HepG2 (cell line): Measurements from ENCODE around the gene ZNF740. TPM values are rescaled to one million over a fixed set of nuclear protein-coding genes. Genes with fewer than 3 reads are reported as not detected.
A peak's percentile ranks its signal among the peaks of the same experiment; 100 is the strongest.

Experiments used
- BRCA1 ChIP-seq: sonication (generic); formaldehyde crosslinking; IDR thresholded peaks from 2 replicates; pipeline ENCODE4 v1.4.0; 2020; ENCODE audit warnings: missing genetic modification reagents
- CREB1 ChIP-seq, 2 experiments: fragments of 450-650 bp in 1 of 2; IDR thresholded peaks; 2 replicates each; pipeline ENCODE4 v1.6.1; 2016 to 2017; ENCODE audit warnings: control low read depth in 1 of 2, mild to moderate bottlenecking in 1 of 2, missing compliant biosample characterization in 1 of 2, missing genetic modification characterization in 1 of 2
- E2F1 ChIP-seq: sonication (generic); formaldehyde crosslinking; IDR thresholded peaks from 2 replicates; pipeline ENCODE4 v1.5.0; 2020; ENCODE audit warnings: missing genetic modification reagents
- FOXO1 ChIP-seq: sonication (generic); formaldehyde crosslinking; IDR thresholded peaks from 2 replicates; pipeline ENCODE4 v1.4.0; 2020; ENCODE audit warnings: missing genetic modification reagents
- HINFP ChIP-seq: sonication (generic); formaldehyde crosslinking; IDR thresholded peaks from 2 replicates; pipeline ENCODE4 v1.4.0; 2020; ENCODE audit warnings: low read depth, mild to moderate bottlenecking, missing genetic modification reagents
- KLF11 ChIP-seq: IDR thresholded peaks from 2 replicates; pipeline ENCODE4 v1.6.1; 2016; ENCODE audit warnings: missing compliant biosample characterization
- MED13 ChIP-seq: sonication (generic); formaldehyde crosslinking; IDR thresholded peaks from 2 replicates; pipeline ENCODE4 v1.5.0; 2020; ENCODE audit warnings: missing genetic modification reagents
- PHF20 ChIP-seq: sonication (generic); formaldehyde crosslinking; IDR thresholded peaks from 2 replicates; pipeline ENCODE4 v1.5.0; 2020; ENCODE audit warnings: mild to moderate bottlenecking, missing genetic modification reagents
- SP2 ChIP-seq: sonication (generic); formaldehyde crosslinking; IDR thresholded peaks from 2 replicates; pipeline ENCODE4 v1.5.1; 2020; ENCODE audit warnings: mild to moderate bottlenecking, missing genetic modification reagents
- TOPORS ChIP-seq: sonication (generic); formaldehyde crosslinking; IDR thresholded peaks from 2 replicates; pipeline ENCODE4 v1.8.0; 2023; ENCODE audit warnings: mild to moderate bottlenecking, missing genetic modification reagents
- YY1 ChIP-seq: IDR thresholded peaks from 2 replicates; pipeline ENCODE4 v1.6.1; 2011; ENCODE audit warnings: low read length, low read depth, moderate library complexity, mild to moderate bottlenecking; ENCODE audit not compliant: insufficient read depth, insufficient replicate concordance
- ZBTB46 ChIP-seq: sonication (generic); formaldehyde crosslinking; IDR thresholded peaks from 2 replicates; pipeline ENCODE4 v1.4.0; 2020; ENCODE audit warnings: mild to moderate bottlenecking, missing genetic modification reagents, borderline replicate concordance
- ZC3H4 ChIP-seq: sonication (generic); formaldehyde crosslinking; IDR thresholded peaks from 2 replicates; pipeline ENCODE4 v1.4.0; 2020; ENCODE audit warnings: missing genetic modification reagents, borderline replicate concordance
- ZFP82 ChIP-seq: sonication (generic); formaldehyde crosslinking; IDR thresholded peaks from 2 replicates; pipeline ENCODE4 v1.5.1; 2020; ENCODE audit warnings: mild to moderate bottlenecking, missing genetic modification reagents, borderline replicate concordance
- ZMYM4 ChIP-seq: sonication (generic); formaldehyde crosslinking; IDR thresholded peaks from 2 replicates; pipeline ENCODE4 v1.8.1; 2023; ENCODE audit warnings: mild to moderate bottlenecking, missing genetic modification reagents
- ZNF17 ChIP-seq: sonication (generic); formaldehyde crosslinking; IDR thresholded peaks from 2 replicates; pipeline ENCODE4 v1.5.0; 2020; ENCODE audit warnings: mild to moderate bottlenecking, missing genetic modification reagents
- ZNF260 ChIP-seq: sonication (generic); formaldehyde crosslinking; IDR thresholded peaks from 2 replicates; pipeline ENCODE4 v1.4.0; 2020; ENCODE audit warnings: missing genetic modification reagents, low read depth, mild to moderate bottlenecking, borderline replicate concordance
- ZNF296 ChIP-seq: sonication (generic); formaldehyde crosslinking; conservative IDR thresholded peaks from 2 replicates; pipeline ENCODE4 v1.5.0; 2020; ENCODE audit warnings: mild to moderate bottlenecking, missing genetic modification reagents
- ZNF549 ChIP-seq: sonication (generic); formaldehyde crosslinking; IDR thresholded peaks from 2 replicates; pipeline ENCODE4 v1.5.0; 2020; ENCODE audit warnings: missing genetic modification reagents
- ZNF652 ChIP-seq: IDR thresholded peaks from 2 replicates; pipeline ENCODE4 v1.6.1; 2016; ENCODE audit warnings: low read depth, borderline replicate concordance
- ZSCAN25 ChIP-seq: sonication (generic); formaldehyde crosslinking; IDR thresholded peaks from 2 replicates; pipeline ENCODE4 v1.8.0; 2022; ENCODE audit warnings: mild to moderate bottlenecking, missing genetic modification reagents
- polyA plus RNA-seq, 8 experiments: library from polyadenylated mRNA; depleted of rRNA in 3 of 8; stranded (reverse) in 7 of 8; unstranded in 1 of 8; fragments of >200 nt; fragmentation: Illumina TruSeq in 4 of 8; extraction: Trizol in 4 of 8; gene quantifications; 2 replicates each; pipeline versions ENCODE4 v1.2.1 to v1.2.3, GENCODE V29; 2011 to 2016; ENCODE audit warnings: low read depth in 4 of 8, missing spikeins in 1 of 8, mixed read lengths in 1 of 8; ENCODE audit not compliant: insufficient read depth in 1 of 8
- total RNA-seq, 5 experiments: library from RNA; depleted of rRNA; stranded (reverse); fragments of >200 nt; fragmentation: Illumina TruSeq; extraction: Trizol; gene quantifications; 2 replicates each; pipeline ENCODE4 v1.2.3, GENCODE V29; 2016; ENCODE audit warnings: low read depth in 1 of 5
- TF ChIP-seq, protein P1 (sequence below): sonication (generic); formaldehyde crosslinking; conservative IDR thresholded peaks from 2 replicates; pipeline ENCODE4 v1.5.0; 2020; ENCODE audit warnings: missing genetic modification reagents
- TF ChIP-seq, protein P2 (sequence below): sonication (generic); formaldehyde crosslinking; IDR thresholded peaks from 2 replicates; pipeline ENCODE4 v1.8.1; 2023; ENCODE audit warnings: missing genetic modification reagents, mild to moderate bottlenecking, borderline replicate concordance
- TF ChIP-seq, protein P3 (sequence below): sonication (generic); formaldehyde crosslinking; IDR thresholded peaks from 2 replicates; pipeline ENCODE4 v1.4.0; 2020; ENCODE audit warnings: mild to moderate bottlenecking, missing genetic modification reagents

Gene ZNF740
- total and polyA plus RNA-seq, 2 of the 13 experiments (the other 11 are each of a cell fraction or from before 2014, with no cell fraction given): 16.9 to 19.0 TPM

DNA sequence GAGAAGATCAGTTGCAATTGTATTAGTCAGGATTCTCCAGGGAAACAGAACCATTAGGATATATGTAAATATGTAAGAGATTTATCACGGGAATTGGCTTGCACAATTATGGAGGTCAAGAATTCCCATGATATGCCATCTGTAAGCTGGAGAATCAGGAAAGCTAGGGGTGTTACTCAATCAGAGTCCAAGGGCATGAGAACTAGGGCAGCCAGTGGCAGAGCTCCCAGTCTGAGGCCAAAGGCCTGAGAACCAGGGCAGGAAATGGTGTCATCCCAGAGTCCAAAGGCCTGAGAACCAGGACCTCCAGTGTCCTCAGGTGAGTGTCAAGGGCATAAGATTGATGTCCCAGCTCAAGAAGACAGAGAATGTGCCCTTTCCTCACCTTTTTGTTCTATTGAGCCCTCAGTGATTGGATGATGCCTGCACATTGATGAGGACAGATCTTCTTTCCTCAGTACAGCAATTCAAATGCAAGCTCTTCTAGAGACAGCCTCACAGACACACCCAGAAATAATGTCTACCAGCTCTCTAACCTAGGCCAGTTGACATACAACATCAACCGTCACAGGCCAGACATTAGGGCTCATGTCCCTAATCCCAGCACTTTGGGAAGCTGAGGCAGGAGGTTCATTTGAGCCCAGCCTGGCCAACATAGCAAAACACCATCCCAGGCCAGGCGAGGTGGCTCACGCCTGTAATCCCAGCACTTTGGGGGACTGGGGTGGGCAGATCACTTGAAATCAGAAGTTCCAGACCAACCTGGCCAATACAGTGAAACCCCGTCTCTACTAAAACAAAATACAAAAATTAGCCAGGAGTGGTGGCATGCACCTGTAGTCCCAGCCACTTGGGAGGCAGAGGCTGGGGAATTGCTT lies 34.9 kb upstream of the ZNF740 start (continued):
- TF ChIP-seq, protein P1, sequence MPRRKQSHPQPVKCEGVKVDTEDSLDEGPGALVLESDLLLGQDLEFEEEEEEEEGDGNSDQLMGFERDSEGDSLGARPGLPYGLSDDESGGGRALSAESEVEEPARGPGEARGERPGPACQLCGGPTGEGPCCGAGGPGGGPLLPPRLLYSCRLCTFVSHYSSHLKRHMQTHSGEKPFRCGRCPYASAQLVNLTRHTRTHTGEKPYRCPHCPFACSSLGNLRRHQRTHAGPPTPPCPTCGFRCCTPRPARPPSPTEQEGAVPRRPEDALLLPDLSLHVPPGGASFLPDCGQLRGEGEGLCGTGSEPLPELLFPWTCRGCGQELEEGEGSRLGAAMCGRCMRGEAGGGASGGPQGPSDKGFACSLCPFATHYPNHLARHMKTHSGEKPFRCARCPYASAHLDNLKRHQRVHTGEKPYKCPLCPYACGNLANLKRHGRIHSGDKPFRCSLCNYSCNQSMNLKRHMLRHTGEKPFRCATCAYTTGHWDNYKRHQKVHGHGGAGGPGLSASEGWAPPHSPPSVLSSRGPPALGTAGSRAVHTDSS (CRISPR knock-in tag): no peak
- TF ChIP-seq ZNF17 (CRISPR knock-in tag) (no peak), ZNF260 (CRISPR knock-in tag) (no peak), PHF20 (CRISPR knock-in tag) (no peak), HINFP (no peak), ZC3H4 (CRISPR knock-in tag) (no peak), ZMYM4 (CRISPR knock-in tag) (peak; percentile 36; the same call in 1 of the 2 replicates), ZSCAN25 (CRISPR knock-in tag) (no peak), ZNF652 (peak; percentile 63; the same call in 1 of the 2 replicates), ZFP82 (CRISPR knock-in tag) (no peak), TOPORS (CRISPR knock-in tag) (no peak), KLF11 (no peak), SP2 (CRISPR knock-in tag) (no peak), YY1 (no peak), ZNF549 (CRISPR knock-in tag) (no peak), BRCA1 (CRISPR knock-in tag) (no peak), FOXO1 (CRISPR knock-in tag) (peak; percentile 48; the same call in 1 of the 2 replicates), MED13 (CRISPR knock-in tag) (no peak), E2F1 (CRISPR knock-in tag) (no peak), ZBTB46 (CRISPR knock-in tag) (no peak), CREB1 (IDR thresholded peaks at IDR 0.05) (no peak), CREB1 (CRISPR knock-in tag; IDR thresholded peaks at IDR 0.05) (peak; percentile 69), ZNF296 (no peak)
- TF ChIP-seq, protein P2, sequence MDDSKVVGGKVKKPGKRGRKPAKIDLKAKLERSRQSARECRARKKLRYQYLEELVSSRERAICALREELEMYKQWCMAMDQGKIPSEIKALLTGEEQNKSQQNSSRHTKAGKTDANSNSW (CRISPR knock-in tag): no peak
- TF ChIP-seq, protein P3, sequence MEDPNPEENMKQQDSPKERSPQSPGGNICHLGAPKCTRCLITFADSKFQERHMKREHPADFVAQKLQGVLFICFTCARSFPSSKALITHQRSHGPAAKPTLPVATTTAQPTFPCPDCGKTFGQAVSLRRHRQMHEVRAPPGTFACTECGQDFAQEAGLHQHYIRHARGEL (CRISPR knock-in tag): no peak
